NCI-H2171 (cell line): ENCODE data around the gene FNDC3B.
A peak's percentile ranks its signal among the peaks of the same experiment; 100 is the strongest.
"Not testable (repeated sequence)": the region's sequence is repeated elsewhere in the genome, so short reads cannot be mapped to it uniquely, and the experiment has no call there.

Experiments used
- DNase-seq: peaks from one replicate; lab custom pipeline; 2025; lab: John Stamatoyannopoulos, UW

FNDC3B gene

DNA sequence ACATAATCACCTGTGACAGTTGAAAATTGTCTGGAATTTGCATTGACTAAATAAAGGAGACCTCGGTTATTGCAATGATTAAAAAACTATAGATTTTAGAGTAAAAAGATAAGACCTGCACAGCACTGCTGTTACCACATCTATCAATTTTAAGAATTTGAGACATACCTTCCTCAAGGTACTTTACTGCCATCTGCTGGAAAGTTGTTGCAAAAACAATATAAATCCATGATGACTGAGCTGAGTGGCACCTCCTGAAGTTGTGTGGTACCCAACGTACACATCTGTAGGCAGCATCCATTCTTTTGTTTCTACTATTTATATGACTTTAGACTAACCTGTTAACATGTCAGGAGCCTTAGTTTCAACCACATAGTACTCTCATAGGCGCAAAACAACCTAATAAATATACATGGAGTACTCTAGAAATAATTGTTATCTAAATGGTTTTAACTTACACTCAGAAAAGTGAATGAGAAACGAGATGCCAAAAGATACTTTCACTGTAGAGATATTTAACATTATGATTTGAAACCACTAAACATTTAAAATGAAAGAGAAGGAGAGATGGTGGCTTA lies 302.2 kb downstream of the FNDC3B start:
- peak; percentile 49 for DNase-seq

DNA sequence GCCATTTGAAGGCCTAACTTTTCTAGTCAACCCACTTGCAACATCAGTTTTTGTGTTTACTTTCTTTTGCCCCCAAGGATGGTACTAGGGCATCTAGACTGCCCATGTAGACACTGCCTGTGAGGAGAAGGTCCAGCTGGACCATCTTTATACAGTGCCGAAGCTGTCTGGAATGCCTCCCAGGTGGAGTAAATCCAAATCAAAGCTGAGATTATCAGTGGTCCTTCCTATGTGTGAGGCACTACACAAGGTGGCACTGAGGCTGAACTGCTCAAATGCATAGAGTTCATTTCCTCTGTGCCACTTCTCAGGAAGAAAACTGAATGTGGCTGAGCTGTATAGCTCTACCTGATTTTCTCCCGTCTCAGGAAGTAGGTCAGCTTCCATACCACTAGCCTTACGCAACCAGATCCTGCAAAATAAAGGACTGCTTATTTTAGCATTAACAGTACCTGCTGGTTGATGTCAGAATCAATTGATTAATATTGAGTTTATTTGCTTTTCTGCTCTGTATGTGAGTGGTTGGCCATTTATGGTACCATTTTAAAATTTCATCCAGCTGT lies 302.8 kb downstream of the FNDC3B start:
- no peak for DNase-seq

DNA sequence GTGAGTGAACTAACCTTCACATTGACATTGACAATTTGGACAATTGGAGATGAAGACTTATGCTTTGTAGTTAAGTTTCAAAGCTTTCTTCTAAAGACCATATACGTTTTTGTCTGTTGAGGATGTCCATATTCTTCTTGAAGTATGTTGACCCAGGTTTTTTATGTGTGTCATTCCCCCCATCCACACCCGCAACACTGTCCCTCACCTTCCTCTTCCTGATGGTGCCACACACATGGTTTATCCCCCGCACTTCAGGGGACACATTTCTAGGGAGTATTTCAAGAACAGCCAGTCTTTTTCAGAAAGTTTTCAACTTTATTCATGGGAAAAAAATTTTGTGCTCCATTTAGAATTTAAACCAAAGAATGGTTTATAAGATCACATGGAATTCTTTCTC lies 303.7 kb downstream of the FNDC3B start:
- no peak for DNase-seq

DNA sequence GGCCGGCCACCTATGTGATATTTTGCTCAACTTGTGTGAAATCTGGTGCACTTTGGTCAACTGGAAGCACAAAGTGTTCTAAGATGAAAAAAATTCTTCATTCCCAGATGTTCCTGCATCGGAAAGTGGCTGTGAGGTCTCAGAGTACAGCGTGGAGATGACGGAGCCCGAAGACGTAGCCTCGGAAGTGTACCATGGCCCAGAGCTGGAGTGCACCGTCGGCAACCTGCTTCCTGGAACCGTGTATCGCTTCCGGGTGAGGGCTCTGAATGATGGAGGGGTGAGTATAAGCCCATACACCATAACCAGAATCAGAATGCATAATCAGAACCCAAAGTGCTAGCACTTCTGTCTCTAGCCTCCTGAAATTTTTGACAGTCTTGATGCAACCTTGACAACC lies 304.6 kb downstream of the FNDC3B start:
- no peak for DNase-seq

DNA sequence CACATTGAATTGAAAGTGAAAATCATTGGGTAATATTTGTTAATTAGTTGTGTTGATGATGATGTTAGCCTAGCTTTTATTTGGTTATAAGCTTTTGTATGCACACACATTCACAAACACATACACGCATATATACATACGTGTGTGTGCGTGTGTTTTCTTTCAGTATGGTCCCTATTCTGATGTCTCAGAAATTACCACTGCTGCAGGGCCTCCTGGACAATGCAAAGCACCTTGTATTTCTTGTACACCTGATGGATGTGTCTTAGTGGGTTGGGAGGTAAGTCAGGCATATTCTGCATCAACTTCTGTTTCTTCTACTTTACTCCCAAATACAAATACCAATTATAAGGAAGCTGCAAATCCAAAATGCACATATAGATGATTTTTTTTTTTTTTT lies 306.8 kb downstream of the FNDC3B start:
- DNase-seq: no peak

DNA sequence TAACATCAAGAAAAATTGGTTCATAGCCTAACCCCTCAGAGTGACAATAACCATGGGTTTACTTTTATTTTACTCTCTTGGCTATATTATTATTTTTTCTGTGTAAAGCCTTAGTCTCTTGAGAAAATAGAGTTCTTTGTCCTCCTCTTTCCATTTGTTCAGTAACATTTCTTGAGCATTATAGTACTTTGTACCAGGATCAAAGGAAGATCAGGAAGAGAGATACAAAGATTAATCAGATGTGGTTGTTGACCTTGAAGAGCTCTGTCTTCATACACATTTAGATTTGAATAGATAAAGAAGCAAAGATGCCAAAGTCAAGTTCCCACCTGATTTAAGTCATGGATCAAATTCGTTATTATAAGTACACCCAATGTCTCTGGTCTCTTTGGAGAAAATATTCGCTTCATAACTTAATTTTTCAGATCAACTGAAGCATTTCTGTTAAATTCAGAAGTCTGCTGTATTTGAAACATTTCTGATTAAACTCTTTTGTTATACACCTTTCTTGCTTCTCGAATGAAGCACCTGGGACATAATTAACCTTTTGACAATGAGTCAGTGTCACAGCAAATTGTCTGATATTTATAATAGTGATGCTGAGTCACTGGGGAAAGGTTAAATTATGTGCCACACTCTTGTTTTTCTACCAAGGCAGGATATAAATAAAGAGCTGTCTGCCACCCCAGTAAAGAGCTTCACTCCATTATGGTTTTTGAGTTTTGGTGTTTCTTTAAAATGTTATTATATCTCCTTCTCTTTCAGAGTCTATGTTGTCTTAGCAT lies 308.7 kb downstream of the FNDC3B start:
- DNase-seq: no peak

DNA sequence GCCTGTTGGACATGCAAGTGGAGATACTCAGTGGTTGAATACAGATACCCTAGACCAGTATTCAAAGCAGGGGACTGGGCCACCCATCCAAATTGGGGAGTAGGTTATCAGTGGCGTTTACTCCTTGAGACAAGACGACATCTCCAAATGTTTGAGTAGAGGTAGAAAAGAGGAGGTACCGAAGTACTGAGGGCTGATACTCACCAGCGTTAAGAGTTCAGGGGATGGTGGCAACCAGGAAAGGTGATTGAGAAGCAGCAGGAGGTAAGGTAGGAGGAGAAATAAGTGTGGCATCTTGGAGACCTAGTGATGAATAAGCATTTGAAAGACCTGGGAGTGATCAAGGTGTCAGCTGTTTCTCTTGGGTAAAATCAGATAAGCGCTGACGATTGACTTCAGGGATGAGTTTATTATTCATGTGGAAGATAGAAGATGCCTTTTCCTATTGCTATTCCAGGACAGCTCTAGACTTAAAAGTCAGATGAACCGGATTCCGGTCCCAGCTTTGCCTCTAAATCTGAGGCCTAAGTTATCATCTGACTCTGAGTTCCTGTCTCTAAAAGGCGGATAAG lies 312.6 kb downstream of the FNDC3B start:
- no peak for DNase-seq

DNA sequence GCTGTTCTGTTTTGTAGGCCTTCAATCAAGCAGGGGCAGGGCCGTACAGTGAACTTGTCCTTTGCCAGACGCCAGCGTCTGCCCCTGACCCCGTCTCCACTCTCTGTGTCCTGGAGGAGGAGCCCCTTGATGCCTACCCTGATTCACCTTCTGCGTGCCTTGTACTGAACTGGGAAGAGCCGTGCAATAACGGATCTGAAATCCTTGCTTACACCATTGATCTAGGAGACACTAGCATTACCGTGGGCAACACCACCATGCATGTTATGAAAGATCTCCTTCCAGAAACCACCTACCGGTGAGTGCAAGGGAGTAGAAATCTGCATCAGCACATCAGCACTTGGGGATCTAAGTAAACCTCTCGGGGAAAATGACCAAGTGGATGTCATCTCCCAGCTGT lies 313.4 kb downstream of the FNDC3B start:
- no peak for DNase-seq

DNA sequence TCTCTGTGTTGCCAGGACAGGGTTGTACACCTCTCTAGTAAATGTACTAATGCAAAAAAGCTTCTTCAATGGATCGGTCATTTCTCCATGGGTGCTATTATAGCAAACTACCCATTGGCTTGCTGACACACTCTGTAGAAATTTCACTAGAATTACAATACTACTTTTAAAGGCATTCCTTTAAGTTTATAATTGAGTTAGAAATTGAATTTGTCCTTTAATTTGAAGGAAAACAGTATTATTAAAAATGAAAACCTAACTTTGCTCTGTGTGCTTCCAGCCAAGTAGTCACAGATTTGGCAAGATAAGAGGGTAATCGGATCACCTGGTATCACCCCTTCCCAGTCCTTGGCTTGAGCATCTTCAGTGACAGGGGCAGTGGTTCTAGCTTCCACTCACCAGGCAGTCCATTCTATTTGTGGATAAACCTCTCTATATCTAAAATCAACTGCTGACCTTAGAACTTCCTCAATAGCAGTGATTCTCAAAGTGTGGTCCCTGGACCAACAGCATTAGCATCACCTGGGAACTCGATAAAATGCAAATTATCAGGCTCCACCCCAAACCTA lies 315.6 kb downstream of the FNDC3B start:
- no peak for DNase-seq

DNA sequence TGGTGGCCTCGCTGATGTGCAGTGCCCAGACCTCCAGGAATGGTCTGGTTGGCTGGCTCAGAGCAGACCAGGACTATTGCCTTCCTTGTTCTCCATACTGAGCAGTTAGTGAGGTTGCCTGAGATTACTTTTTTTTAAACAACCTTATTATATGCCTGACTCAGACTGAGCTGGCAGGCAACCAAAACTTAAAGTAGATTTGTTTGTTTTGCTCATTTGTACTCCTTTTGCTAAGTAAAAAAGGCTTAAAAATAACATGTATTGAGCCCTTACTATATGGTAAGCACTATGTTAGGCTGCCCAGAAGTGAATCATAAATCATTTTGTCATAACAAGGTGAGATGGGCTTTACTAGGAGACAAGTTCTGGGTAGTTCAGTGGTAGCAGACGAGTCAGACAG lies 316.5 kb downstream of the FNDC3B start:
- no peak for DNase-seq

DNA sequence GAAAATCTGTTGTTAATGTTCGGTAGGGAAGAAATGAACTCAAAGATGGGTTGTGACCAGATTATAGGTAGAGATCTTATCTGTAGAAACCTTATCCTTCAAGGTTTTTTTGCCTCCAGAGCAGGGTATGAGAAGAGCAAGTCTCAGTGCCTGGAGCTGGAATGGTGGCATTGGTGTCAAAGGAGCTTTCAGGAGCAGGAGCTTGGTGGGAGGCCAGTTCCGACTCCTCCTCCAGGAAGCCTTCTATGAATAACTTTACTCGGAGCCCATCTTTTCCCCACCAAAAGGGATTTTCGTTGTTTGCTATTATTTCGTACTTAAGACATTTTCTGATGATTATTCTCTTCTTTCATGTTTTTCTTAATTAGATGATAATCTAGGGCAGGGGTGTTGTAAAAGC lies 317.0 kb downstream of the FNDC3B start:
- no peak for DNase-seq

DNA sequence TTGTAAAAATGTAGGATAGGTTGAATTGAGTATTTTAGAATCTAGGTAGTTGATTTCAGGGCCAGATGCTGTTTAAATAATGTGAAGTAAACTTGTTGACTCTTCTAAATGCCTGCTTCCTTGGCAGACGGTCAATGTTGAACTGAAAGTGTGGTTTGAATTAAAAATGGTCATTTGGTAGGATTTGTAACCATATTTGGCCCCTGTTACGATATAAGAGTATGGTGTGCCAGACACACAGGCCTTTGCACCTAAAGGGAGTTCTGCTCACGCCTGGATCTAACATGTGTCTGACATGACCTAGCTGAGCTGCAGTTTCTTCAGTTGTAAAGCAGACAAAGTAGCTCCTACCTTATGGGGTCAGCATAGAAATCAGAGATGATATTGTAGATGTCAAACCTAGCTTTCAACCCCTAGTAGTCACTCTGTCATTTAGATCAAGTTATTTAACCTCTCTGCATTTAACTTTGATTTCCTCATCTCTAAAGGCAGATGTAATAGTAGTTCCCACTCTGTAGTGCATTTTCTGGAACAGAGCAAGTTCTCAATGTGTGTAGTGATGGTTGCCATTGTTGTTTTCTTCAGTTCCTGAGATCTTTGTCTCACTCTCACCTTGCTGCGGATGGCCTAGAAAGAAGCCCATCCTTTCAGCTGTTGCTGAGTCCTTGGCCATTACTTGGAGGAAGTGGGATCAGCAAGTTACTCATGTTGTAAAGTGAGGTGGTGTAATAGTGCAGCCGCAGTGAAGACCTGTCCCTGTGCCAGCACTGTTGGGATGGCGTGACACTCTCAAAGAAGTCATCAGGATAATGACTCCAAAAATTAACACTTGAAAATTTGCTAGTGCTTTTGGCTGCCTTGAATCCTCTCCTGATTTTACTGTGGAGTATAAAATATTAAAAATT lies 318.7 kb downstream of the FNDC3B start:
- no peak for DNase-seq

DNA sequence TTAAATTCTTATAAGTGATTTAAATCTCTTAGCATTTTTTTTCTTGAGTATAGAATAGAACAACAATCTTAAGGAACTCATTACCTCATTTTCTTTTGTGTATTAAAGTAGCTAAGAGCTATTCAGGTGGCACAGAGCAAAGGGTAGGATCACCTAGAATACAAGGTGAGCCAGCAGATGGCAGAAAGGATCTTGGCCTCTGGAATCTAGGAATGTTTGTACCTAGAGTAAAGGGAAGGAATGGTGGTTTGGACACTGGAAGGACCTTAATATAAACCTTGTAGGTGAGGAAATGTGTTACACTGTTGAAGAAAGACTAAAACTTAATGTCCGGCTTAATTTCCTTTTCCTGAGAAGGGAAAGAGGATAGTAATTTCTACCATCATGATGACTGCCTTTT lies 319.9 kb downstream of the FNDC3B start:
- DNase-seq: no peak

DNA sequence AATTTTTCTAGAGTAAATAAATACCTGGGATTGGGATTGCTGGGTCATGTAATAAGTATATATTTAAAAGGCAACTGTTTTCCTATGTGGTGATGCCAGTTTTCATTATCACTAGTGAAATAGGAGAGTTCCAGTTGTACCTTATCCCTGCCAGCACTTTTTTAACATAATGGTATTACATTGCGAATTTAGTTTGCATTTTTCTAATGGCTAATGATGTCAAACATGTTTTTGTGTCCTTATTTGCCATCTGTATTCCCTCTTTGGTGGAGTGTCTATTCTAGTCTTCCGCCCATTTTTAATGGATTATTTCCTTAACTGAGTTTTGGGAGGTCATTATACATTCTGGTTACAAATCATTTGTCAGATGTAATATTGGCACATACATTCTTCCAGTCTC lies 320.6 kb downstream of the FNDC3B start:
- no peak for DNase-seq

DNA sequence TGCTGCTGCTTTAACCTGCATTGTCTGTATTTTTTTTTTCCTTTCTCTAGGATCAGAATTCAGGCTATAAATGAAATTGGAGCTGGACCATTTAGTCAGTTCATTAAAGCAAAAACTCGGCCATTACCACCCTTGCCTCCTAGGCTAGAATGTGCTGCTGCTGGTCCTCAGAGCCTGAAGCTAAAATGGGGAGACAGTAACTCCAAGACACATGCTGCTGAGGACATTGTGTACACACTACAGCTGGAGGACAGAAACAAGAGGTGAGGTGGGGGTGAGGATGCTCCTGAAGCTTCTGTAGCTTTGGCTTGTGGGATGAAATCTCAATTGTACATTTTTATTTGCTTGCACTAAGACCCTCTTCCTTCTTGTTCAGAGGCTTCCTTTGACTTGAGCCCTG lies 323.2 kb downstream of the FNDC3B start:
- no peak for DNase-seq

DNA sequence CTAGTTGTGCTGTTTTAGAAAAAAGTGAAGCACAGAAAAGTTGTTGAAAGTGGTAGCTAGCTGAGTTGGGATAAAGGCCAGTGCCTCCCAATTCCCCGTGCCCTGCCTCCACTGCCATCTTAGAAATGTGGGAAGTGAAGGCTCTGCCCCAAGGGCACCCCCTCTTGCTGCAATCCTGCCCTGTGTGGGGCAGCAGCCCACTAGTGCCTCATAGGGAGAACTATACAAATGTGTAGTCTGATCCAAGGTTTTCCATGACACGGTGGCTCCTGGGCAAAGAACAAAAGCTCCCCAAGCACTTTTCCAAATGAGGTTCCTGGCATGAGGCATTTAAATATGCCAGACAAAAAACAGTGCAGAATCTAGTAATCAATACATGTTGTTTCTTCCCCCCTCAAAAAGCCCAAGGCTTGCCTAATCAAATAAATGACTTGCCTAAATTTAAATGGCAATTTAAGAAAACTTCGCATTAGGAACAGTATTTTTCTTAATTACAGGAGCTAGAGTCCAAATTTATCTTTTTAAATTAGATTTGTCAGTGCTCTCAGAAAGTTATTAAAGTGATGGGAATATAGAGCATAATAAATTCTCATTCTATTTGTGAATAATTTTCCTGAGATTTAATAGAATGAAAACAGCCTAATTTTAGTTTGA lies 325.1 kb downstream of the FNDC3B start:
- no peak for DNase-seq

DNA sequence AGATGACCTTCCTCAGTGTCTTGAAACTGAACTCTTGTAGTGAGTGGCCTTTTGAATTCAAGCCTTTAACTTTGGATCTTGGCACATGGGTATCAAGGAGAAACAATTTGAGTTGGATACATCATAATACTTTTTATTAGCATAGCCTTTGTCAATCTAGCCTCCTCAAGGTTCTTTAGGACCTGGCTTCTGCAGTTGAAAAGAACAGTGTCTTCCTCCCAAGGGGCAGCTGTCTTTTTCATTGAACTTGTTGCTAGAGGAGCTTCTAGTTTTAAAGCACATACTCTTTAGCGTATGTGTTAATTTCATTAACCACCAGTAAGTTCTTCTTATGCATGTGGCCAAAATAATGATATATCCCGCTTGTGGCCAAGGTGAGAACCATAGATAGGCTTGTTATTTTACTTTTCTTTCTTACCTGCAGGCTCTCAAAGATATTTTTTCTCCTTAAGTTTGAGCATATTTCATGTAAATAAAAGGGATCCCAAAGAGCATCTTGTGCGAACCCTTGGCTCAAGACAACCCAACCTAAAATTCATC lies 325.7 kb downstream of the FNDC3B start:
- no peak for DNase-seq

DNA sequence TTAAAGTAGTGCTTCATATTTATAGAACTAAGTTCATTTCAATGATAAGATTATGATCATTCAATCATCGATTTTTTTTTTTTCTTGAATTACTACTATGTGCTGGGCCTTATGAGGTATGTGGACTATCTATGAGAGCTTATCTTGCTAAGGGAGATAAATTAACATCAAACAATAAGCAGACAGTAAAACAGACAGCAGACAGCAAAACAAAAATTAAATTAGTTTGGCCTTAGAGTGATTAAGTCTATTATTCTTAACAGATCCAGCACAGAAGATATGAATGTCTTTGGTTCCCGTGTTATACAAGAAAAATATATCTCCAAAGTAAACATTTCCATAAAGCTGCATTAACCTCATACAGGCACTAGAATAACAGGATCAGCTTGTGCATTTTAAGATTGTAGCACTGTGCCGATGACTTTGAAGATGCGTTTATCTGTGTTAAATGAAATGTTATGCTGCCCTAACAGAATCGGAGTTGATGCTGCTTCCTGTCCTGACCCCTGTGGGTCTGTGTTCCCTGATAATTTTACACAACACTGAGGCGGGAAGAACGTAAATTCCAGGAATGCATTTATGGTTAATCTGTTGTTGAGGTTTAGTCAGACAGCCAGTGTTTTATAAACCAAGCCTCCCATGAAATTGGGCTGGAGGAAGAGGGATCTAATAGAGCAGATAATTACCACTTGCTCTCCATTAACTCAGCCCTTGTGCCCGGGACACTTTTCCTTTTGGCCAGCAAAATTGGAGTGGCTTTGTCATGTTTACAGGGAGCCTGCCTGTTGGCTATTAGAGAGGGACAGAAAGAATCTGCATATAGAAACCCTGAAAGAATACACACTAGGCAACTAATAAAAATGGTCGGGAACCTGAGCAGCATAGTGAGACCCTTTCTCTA lies 328.1 kb downstream of the FNDC3B start:
- DNase-seq: no peak

DNA sequence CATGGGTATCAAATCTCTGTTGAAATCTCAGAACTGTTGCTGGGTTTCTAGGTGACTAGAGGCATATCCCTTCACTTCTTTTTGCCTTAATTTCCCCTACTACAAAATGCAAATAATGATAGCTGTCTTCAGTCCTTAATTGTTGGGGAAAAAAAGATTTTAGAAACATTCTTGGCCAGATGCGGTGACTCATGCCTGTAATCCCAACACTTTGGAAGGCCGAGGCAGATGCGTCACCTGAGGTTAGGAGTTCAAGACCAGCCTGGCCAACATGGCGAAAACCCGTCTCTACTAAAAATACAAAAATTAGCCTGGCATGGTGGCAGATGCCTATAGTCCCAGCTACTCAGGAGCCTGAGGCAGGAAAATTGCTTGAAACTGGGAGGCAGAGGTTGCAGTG lies 329.2 kb downstream of the FNDC3B start:
- not testable (repeated sequence) for DNase-seq
